ENCODE results near the gene PSMC2.

DNA sequence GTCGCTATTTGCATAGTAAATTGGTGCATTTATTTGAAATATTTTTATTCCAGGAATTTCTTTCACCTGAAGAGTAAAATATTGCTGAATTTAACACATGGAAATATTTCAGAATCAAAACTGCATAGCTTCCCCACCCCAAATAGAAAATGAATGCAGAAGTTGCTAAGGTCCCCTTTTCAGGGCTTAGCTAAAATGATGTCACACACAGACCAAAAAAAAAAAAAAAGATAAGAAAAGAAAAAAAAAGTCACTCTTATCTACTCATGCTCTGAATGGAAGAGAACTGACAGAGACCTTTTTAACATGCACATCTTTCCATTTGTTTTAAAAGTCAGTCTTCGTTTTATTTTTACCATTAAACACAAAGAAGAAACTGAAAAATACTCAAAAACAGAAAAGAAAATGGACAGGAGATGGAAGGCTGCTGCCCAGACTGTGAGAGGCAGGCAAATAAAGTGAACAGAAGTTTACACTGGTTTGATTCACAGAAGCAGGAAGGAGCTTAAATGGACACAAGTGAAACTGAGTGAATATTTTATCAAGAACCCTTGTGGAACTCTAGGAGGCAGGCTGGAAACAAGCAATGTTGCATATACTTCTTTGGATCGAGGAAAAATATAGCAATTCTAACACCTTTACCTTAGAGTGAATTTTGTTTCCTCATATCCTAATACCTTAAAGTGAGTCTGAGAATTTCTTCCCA is 32.0 kb downstream of the PSMC2 start:
- no peak for TF ChIP-seq POLR2A (IDR thresholded peaks at IDR 0.05; ENCODE audit: low read depth, low read length)
- no peak for TF ChIP-seq POLR2AphosphoS5 (IDR thresholded peaks at IDR 0.05; ENCODE audit: low read depth, low read length)
- no peak for TF ChIP-seq TAF1 (IDR thresholded peaks at IDR 0.05; ENCODE audit: low read depth, low read length)
- TF ChIP-seq SPI1 (IDR thresholded peaks at IDR 0.05; ENCODE audit: low read depth, low read length): no peak
- no peak for TF ChIP-seq PAX5 (IDR thresholded peaks at IDR 0.05; ENCODE audit: insufficient read depth, low read length, severe bottlenecking)
- TF ChIP-seq POU2F2 (IDR thresholded peaks at IDR 0.05; ENCODE audit: low read depth, low read length): no peak

Measured in GM12891 (cell line).